Loucy (cell line): ENCODE data around the gene RAB32.
"Not testable (repeated sequence)": the region's sequence is repeated elsewhere in the genome, so short reads cannot be mapped to it uniquely, and the experiment has no call there.

Source experiments
- CTCF ChIP-seq: fragments of 200-600 bp; sonication (generic); conservative IDR thresholded peaks from 2 replicates; pipeline ENCODE4 v1.5.1; 2014; ENCODE audit warnings: mild to moderate bottlenecking, antibody characterized with exemption, low read length
- EZH2phosphoT487 ChIP-seq: fragments of 200-600 bp; IDR thresholded peaks from 2 replicates; pipeline ENCODE4 v1.6.1; 2018; ENCODE audit warnings: antibody characterized with exemption, mild to moderate bottlenecking, moderate library complexity, borderline replicate concordance

- not testable (repeated sequence) for TF ChIP-seq CTCF, EZH2phosphoT487
These were observed 23.0 kb downstream of the RAB32 start for GRCh38 chr6:146566661-146567060.
